HEK293 (cell line): ENCODE data around the gene CCDC160.

Experiments
- CTCF ChIA-PET: fragments of 350-600 bp; formaldehyde crosslinking; extraction: SDS; loops from one replicate; lab custom pipeline; 2021; ENCODE audit warnings: antibody characterized with exemption; lab: Yijun Ruan, JAX
- POLR2A ChIA-PET: fragments of 300-600 bp; formaldehyde crosslinking; extraction: SDS; loops from one replicate; lab custom pipeline; 2020; ENCODE audit warnings: antibody characterized with exemption, inconsistent platforms; lab: Yijun Ruan, JAX
- H3K27ac ChIP-seq: fragments of 200-500 bp; sonication (Bioruptor generic); 2 replicates; pipeline ENCODE4 v1.5.1; 2014; ENCODE audit warnings: low read depth, low read length, control low read depth, inconsistent platforms; ENCODE audit errors: extremely low read depth
- H3K36me3 ChIP-seq, 2 experiments: fragments of 200-500 bp in 1 of 2; sonication (Bioruptor generic) in 1 of 2; 1 replicate in 1 of 2; 2 replicates in 1 of 2; pipeline ENCODE4 v1.5.1; 2014 to 2017; ENCODE audit warnings: inconsistent platforms in 2 of 2, low read length in 2 of 2; ENCODE audit not compliant: control insufficient read depth in 2 of 2, insufficient read depth in 1 of 2
- H3K4me1 ChIP-seq: fragments of 200-500 bp; sonication (Bioruptor generic); 2 replicates; pipeline ENCODE4 v1.5.1; 2014; ENCODE audit warnings: mild to moderate bottlenecking, low read length, inconsistent platforms; ENCODE audit not compliant: control insufficient read depth, insufficient read depth
- H3K4me3 ChIP-seq: 2 replicates; pipeline ENCODE4 v1.5.1; 2011; ENCODE audit warnings: low read depth, mild to moderate bottlenecking, control low read depth, low read length, moderate library complexity
- H3K9me3 ChIP-seq: fragments of 200-500 bp; sonication (Bioruptor generic); 2 replicates; pipeline ENCODE4 v1.5.1; 2014; ENCODE audit warnings: low read depth, low read length, inconsistent platforms; ENCODE audit not compliant: control insufficient read depth, insufficient read depth
- BCL11A ChIP-seq: fragments of 450-650 bp; formaldehyde crosslinking; IDR thresholded peaks from 2 replicates; pipeline ENCODE4 v1.5.1; 2016; ENCODE audit warnings: low read depth, missing biosample characterization, missing genetic modification characterization
- GLIS2 ChIP-seq: fragments of 450-650 bp; formaldehyde crosslinking; IDR thresholded peaks from 2 replicates; pipeline ENCODE4 v1.5.1; 2016; ENCODE audit warnings: missing biosample characterization, missing genetic modification characterization
- KLF10 ChIP-seq: fragments of 450-650 bp; IDR thresholded peaks from 2 replicates; pipeline ENCODE4 v1.5.1; 2018; ENCODE audit warnings: missing biosample characterization, mild to moderate bottlenecking, missing genetic modification characterization
- KLF17 ChIP-seq: fragments of 450-650 bp; formaldehyde crosslinking; IDR thresholded peaks from 2 replicates; pipeline ENCODE4 v1.5.1; 2016; ENCODE audit warnings: missing biosample characterization, missing genetic modification characterization
- PRDM2 ChIP-seq: fragments of 450-650 bp; formaldehyde crosslinking; IDR thresholded peaks from 2 replicates; pipeline ENCODE4 v1.5.1; 2016; ENCODE audit warnings: missing biosample characterization, missing genetic modification characterization, borderline replicate concordance
- SETDB1 ChIP-seq: IDR thresholded peaks from one replicate; pipeline ENCODE4 v1.6.1; 2017; ENCODE audit warnings: mild to moderate bottlenecking, low read length, moderate library complexity, mixed read lengths; ENCODE audit not compliant: insufficient read length
- TCF7L2 ChIP-seq: IDR thresholded peaks from 2 replicates; pipeline ENCODE4 v1.6.1; 2011; ENCODE audit warnings: low read depth, mild to moderate bottlenecking, inconsistent platforms, low read length, moderate library complexity, borderline replicate concordance
- TRIM28 ChIP-seq: IDR thresholded peaks from 2 replicates; pipeline ENCODE4 v1.6.1; 2011; ENCODE audit warnings: low read length, control low read depth, borderline replicate concordance
- ZBTB11 ChIP-seq: fragments of 450-650 bp; formaldehyde crosslinking; conservative IDR thresholded peaks from 2 replicates; pipeline ENCODE4 v1.5.1; 2016; ENCODE audit warnings: low read depth, missing biosample characterization, missing genetic modification characterization
- ZBTB49 ChIP-seq: fragments of 450-650 bp; formaldehyde crosslinking; IDR thresholded peaks from 2 replicates; pipeline ENCODE4 v1.5.1; 2016; ENCODE audit warnings: missing biosample characterization, missing genetic modification characterization, low read depth
- ZNF155 ChIP-seq: fragments of 450-650 bp; formaldehyde crosslinking; IDR thresholded peaks from 2 replicates; pipeline ENCODE4 v1.5.1; 2016; ENCODE audit warnings: missing biosample characterization, missing genetic modification characterization
- ZNF174 ChIP-seq: fragments of 450-650 bp; formaldehyde crosslinking; IDR thresholded peaks from 2 replicates; pipeline ENCODE4 v1.5.0; 2017; ENCODE audit warnings: missing biosample characterization, mild to moderate bottlenecking, missing genetic modification characterization
- ZNF391 ChIP-seq: fragments of 450-650 bp; formaldehyde crosslinking; IDR thresholded peaks from 2 replicates; pipeline ENCODE4 v1.5.1; 2016; ENCODE audit warnings: low read depth, missing biosample characterization, missing genetic modification characterization, borderline replicate concordance
- ZNF426 ChIP-seq: fragments of 450-650 bp; formaldehyde crosslinking; IDR thresholded peaks from 2 replicates; pipeline ENCODE4 v1.5.1; 2017; ENCODE audit warnings: missing biosample characterization, missing genetic modification characterization, mild to moderate bottlenecking, inconsistent platforms, moderate library complexity
- ZNF518A ChIP-seq: fragments of 450-650 bp; formaldehyde crosslinking; conservative IDR thresholded peaks from 2 replicates; pipeline ENCODE4 v1.5.1; 2016; ENCODE audit warnings: low read depth, missing biosample characterization, missing genetic modification characterization
- ZNF529 ChIP-seq: fragments of 450-650 bp; formaldehyde crosslinking; IDR thresholded peaks from 2 replicates; pipeline ENCODE4 v1.5.1; 2017; ENCODE audit warnings: missing genetic modification characterization, missing biosample characterization; ENCODE audit not compliant: insufficient replicate concordance
- ZNF677 ChIP-seq: fragments of 450-650 bp; IDR thresholded peaks from 2 replicates; pipeline ENCODE4 v1.5.0; 2018; ENCODE audit warnings: missing biosample characterization, mild to moderate bottlenecking, missing genetic modification characterization, moderate library complexity
- ZNF776 ChIP-seq: fragments of 450-650 bp; formaldehyde crosslinking; IDR thresholded peaks from 2 replicates; pipeline ENCODE4 v1.5.0; 2017; ENCODE audit warnings: missing biosample characterization, missing genetic modification characterization, borderline replicate concordance

CCDC160 gene

GRCh38 chrX:134206221-134206620 lies 30.8 kb upstream of the CCDC160 start (continued):
- no peak for TF ChIP-seq ZBTB11 (tag by site-specific recombination)
- TF ChIP-seq ZNF518A (tag by site-specific recombination) = no peak
- TF ChIP-seq ZNF391 = no peak
- no peak for TF ChIP-seq PRDM2 (tag by site-specific recombination)
- no peak for TF ChIP-seq ZNF155 (tag by site-specific recombination)
- no peak for TF ChIP-seq ZNF776 (tag by site-specific recombination)
- TF ChIP-seq ZNF529 = no peak
- no peak for TF ChIP-seq KLF17 (tag by site-specific recombination)
- TF ChIP-seq ZNF174 (tag by site-specific recombination) = no peak

- H3K27ac ChIP-seq = no peak overlapping the region
- H3K4me3 ChIP-seq = no peak overlapping the region
- H3K36me3 ChIP-seq = no peaks in the 10 kb centered on the region
- no peaks in the 10 kb centered on the region for H3K4me1 ChIP-seq
- POLR2A ChIA-PET = no interaction called here
- H3K9me3 ChIP-seq = no peaks in the 10 kb centered on the region
- peak; percentile 70; the same call in 1 of the 2 replicates for TF ChIP-seq TRIM28
- peak; percentile 76 for TF ChIP-seq SETDB1
- TF ChIP-seq KLF10 (tag by site-specific recombination) = no peak
- no peak for TF ChIP-seq ZBTB49 (tag by site-specific recombination)
- TF ChIP-seq ZNF677 = no peak
- no peak for TF ChIP-seq TCF7L2
- TF ChIP-seq ZNF426 (tag by site-specific recombination) = no peak
- no peak for TF ChIP-seq ZNF174 (tag by site-specific recombination)
- TF ChIP-seq BCL11A (tag by site-specific recombination) = no peak
- TF ChIP-seq GLIS2 (tag by site-specific recombination) = no peak
- CTCF ChIA-PET = interaction anchor here (1.0 kb wide), 1 partner anchor 52 kb away, joined by 3 read pairs; no protein-coding TSS in a partner anchor
These were observed 26.5 kb upstream of the CCDC160 start for GRCh38 chrX:134210465-134210864.
